Renal pelvis (tissue), 4 donors: ENCODE measurements around the gene SSB. TPM values are rescaled to one million over a fixed set of nuclear protein-coding genes. Genes with fewer than 3 reads are reported as not detected.
"Not testable (repeated sequence)": the region's sequence is repeated elsewhere in the genome, so short reads cannot be mapped to it uniquely, and the experiment has no call there.

Experiments used
- DNase-seq: peaks from one replicate; pipeline ENCODE4 v3.0.0-alpha.2; 2013
- polyA plus RNA-seq, 3 donors: library from polyadenylated mRNA; unstranded; fragments of 120-200 nt; gene quantifications; one replicate each; pipeline ENCODE4 v1.2.1, GENCODE V29; 2013; ENCODE audit not compliant: insufficient read length in 3 of 3

Gene SSB
- polyA plus RNA-seq, 3 donors = 171 to 181 (median 172) TPM

- DNase-seq = no peak
Observed at GRCh38 chr2:169771612-169772011, 27.1 kb upstream of the SSB start.

GRCh38 chr2:169772651-169773050 is 26.0 kb upstream of the SSB start:
- no peak for DNase-seq

- no peak for DNase-seq
Observed at GRCh38 chr2:169775354-169775753, 23.3 kb upstream of the SSB start.

GRCh38 chr2:169775765-169776164 is 22.9 kb upstream of the SSB start:
- DNase-seq = no peak

- DNase-seq = peak; percentile 40
Observed at GRCh38 chr2:169776252-169776761, 22.4 kb upstream of the SSB start.

- no peak for DNase-seq
Observed at GRCh38 chr2:169778446-169778845, 20.2 kb upstream of the SSB start.

GRCh38 chr2:169781249-169782013 is 17.2 kb upstream of the SSB start:
- no peak for DNase-seq

GRCh38 chr2:169782513-169782912 is 16.2 kb upstream of the SSB start:
- DNase-seq = no peak

GRCh38 chr2:169790581-169790980 is 8.1 kb upstream of the SSB start:
- DNase-seq = no peak

GRCh38 chr2:169795181-169795580 is 3.5 kb upstream of the SSB start:
- no peak for DNase-seq

- no peak for DNase-seq
Observed at GRCh38 chr2:169796441-169796840, 2.2 kb upstream of the SSB start.

- no peak for DNase-seq
Observed at GRCh38 chr2:169797601-169798000, 1.1 kb upstream of the SSB start.

- no peak for DNase-seq
Observed at GRCh38 chr2:169798397-169798717, 314 bp upstream of the SSB start.

- no peak for DNase-seq
Observed at GRCh38 chr2:169803480-169803879, 4.8 kb downstream of the SSB start.

- no peak for DNase-seq
Observed at GRCh38 chr2:169806586-169806985, 7.9 kb downstream of the SSB start.

- no peak for DNase-seq
Observed at GRCh38 chr2:169808221-169808620, 9.6 kb downstream of the SSB start.

GRCh38 chr2:169815849-169816248 is 17.2 kb downstream of the SSB start:
- DNase-seq = no peak

GRCh38 chr2:169816961-169817360 is 18.3 kb downstream of the SSB start:
- not testable (repeated sequence) for DNase-seq

GRCh38 chr2:169817369-169817768 is 18.7 kb downstream of the SSB start:
- not testable (repeated sequence) for DNase-seq

- no peak for DNase-seq
Observed at GRCh38 chr2:169818241-169818640, 19.6 kb downstream of the SSB start.

GRCh38 chr2:169819106-169819505 is 20.4 kb downstream of the SSB start:
- no peak for DNase-seq

- not testable (repeated sequence) for DNase-seq
Observed at GRCh38 chr2:169820101-169820500, 21.4 kb downstream of the SSB start.

- no peak for DNase-seq
Observed at GRCh38 chr2:169822036-169822435, 23.4 kb downstream of the SSB start.

GRCh38 chr2:169822785-169823392 is 24.2 kb downstream of the SSB start:
- DNase-seq = no peak
